ENCODE results near the gene LASP1. TPM values are rescaled to one million over a fixed set of nuclear protein-coding genes. Genes with fewer than 3 reads are reported as not detected.

LASP1 gene
- total RNA-seq, 2 donors from 2014 or later, result 87.2 to 219 TPM

GRCh38 chr17:38871247-38872015 is 1.6 kb downstream of the LASP1 start:
- ATAC-seq (ENCODE audit: insufficient number of reproducible peaks, low FRiP score, low read depth) (no peak), DNase-seq (ENCODE audit: low spot score) (peak; percentile 37)
- H3K9me3 ChIP-seq, result no peaks in the 10 kb centered on the region
- no peaks in the 10 kb centered on the region for H3K27me3 ChIP-seq (replicated peaks; ENCODE audit: insufficient read depth)
- H3K4me1 ChIP-seq (ENCODE audit: control insufficient read depth in 1 of 2, low read depth in 2 of 2), result peaks cover 46 to 60% of the 10 kb centered on the region in 2 donors
- TF ChIP-seq CTCF (IDR thresholded peaks at IDR 0.05), result no peak
- peak overlapping the region; percentile 74 to 98 for H3K27ac ChIP-seq
- H3K36me3 ChIP-seq, result no peaks in the 10 kb centered on the region
- peak overlapping the region; percentile 100 for H3K4me3 ChIP-seq

GRCh38 chr17:38872027-38872511 is 2.2 kb downstream of the LASP1 start:
- DNase-seq (ENCODE audit: low spot score) (no peak), ATAC-seq (ENCODE audit: insufficient number of reproducible peaks, low FRiP score, low read depth) (no peak)
- no peak for TF ChIP-seq CTCF (IDR thresholded peaks at IDR 0.05)
- Histone ChIP-seq H3K4me3 (peak overlapping the region; percentile 100), H3K27ac (peak overlapping the region; percentile 74 to 98), H3K27me3 (replicated peaks; ENCODE audit: insufficient read depth) (no peaks in the 10 kb centered on the region), H3K9me3 (no peaks in the 10 kb centered on the region), H3K36me3 (no peaks in the 10 kb centered on the region), H3K4me1 (ENCODE audit: control insufficient read depth in 1 of 2, low read depth in 2 of 2) (peaks cover 47 to 66% of the 10 kb centered on the region in 2 donors)

- H3K4me3 ChIP-seq, result peak overlapping the region; percentile 100
- DNase-seq (ENCODE audit: low spot score) (no peak), ATAC-seq (ENCODE audit: insufficient number of reproducible peaks, low FRiP score, low read depth) (no peak)
- H3K9me3 ChIP-seq, result no peaks in the 10 kb centered on the region
- no peaks in the 10 kb centered on the region for H3K36me3 ChIP-seq
- TF ChIP-seq CTCF (IDR thresholded peaks at IDR 0.05), result no peak
- peak overlapping the region; percentile 74 to 98 for H3K27ac ChIP-seq
- peaks cover 55 to 71% of the 10 kb centered on the region in 2 donors for H3K4me1 ChIP-seq (ENCODE audit: control insufficient read depth in 1 of 2, low read depth in 2 of 2)
- no peaks in the 10 kb centered on the region for H3K27me3 ChIP-seq (replicated peaks; ENCODE audit: insufficient read depth)
Observed at GRCh38 chr17:38872671-38873385, 3.0 kb downstream of the LASP1 start.

GRCh38 chr17:38873640-38874380 is 4.0 kb downstream of the LASP1 start:
- peak overlapping the region; percentile 74 to 98 for H3K27ac ChIP-seq
- peaks cover 55 to 72% of the 10 kb centered on the region in 2 donors for H3K4me1 ChIP-seq (ENCODE audit: control insufficient read depth in 1 of 2, low read depth in 2 of 2)
- ATAC-seq (ENCODE audit: insufficient number of reproducible peaks, low FRiP score, low read depth) (no peak), DNase-seq (ENCODE audit: low spot score) (no peak)
- no peak for TF ChIP-seq CTCF (IDR thresholded peaks at IDR 0.05)
- H3K4me3 ChIP-seq, result peak overlapping the region; percentile 100
- H3K9me3 ChIP-seq, result no peaks in the 10 kb centered on the region
- H3K36me3 ChIP-seq, result peaks cover 10% of the 10 kb centered on the region
- no peaks in the 10 kb centered on the region for H3K27me3 ChIP-seq (replicated peaks; ENCODE audit: insufficient read depth)
